ENCODE measurements around the gene GNAI2. TPM values are rescaled to one million over a fixed set of nuclear protein-coding genes. Genes with fewer than 3 reads are reported as not detected.

GNAI2 gene
- total and polyA plus RNA-seq, 12 donors, result 107 to 270 (median 146) TPM

- intact Hi-C loops (cut with DNase I), result no loop called here
- Histone ChIP-seq H3K36me3 (peaks cover 0 to 6% (median 0%) of the 10 kb centered on the region in 9 donors), H3K27me3 (no peaks in the 10 kb centered on the region), H3K27ac (no peak overlapping the region), H3K4me1 (peaks cover 0 to 5% (median 0%) of the 10 kb centered on the region in 9 donors), H3K4me3 (no peak overlapping the region), H3K9me3 (no peaks in the 10 kb centered on the region)
- TF ChIP-seq CTCF (IDR thresholded peaks at IDR 0.05), result no peak
- ATAC-seq (no peak), DNase-seq (no peak)
- WGBS, 2 donors, result 77 to 80% methylated on average over 10 of the region's 10 CpGs
Measured at GRCh38 chr3:50214824-50215223, 21.2 kb upstream of the GNAI2 start.

GRCh38 chr3:50215529-50215928 is 20.5 kb upstream of the GNAI2 start:
- Histone ChIP-seq H3K27me3 (no peaks in the 10 kb centered on the region), H3K4me3 (no peak overlapping the region), H3K4me1 (peaks cover 0 to 11% (median 0%) of the 10 kb centered on the region in 9 donors), H3K36me3 (peaks cover 0 to 6% (median 0%) of the 10 kb centered on the region in 9 donors), H3K27ac (no peak overlapping the region), H3K9me3 (no peaks in the 10 kb centered on the region)
- ATAC-seq, result no peak
- intact Hi-C loops (cut with DNase I), result no loop called here
- DNase-seq, result no peak
- WGBS, 2 donors, result 64 to 67% methylated on average over 6 to 9 of the region's 9 CpGs
- TF ChIP-seq CTCF (IDR thresholded peaks at IDR 0.05), result no peak

- TF ChIP-seq CTCF (IDR thresholded peaks at IDR 0.05), result no peak
- Histone ChIP-seq H3K4me1 (peaks cover 0 to 15% (median 0%) of the 10 kb centered on the region in 9 donors), H3K27ac (no peak overlapping the region), H3K4me3 (no peak overlapping the region), H3K36me3 (peaks cover 0 to 6% (median 0%) of the 10 kb centered on the region in 9 donors), H3K27me3 (no peaks in the 10 kb centered on the region), H3K9me3 (no peaks in the 10 kb centered on the region)
- WGBS, 2 donors, result 81 to 85% methylated on average over 10 of the region's 10 CpGs
- intact Hi-C loops (cut with DNase I), result no loop called here
- DNase-seq (no peak), ATAC-seq (no peak)
Measured at GRCh38 chr3:50217681-50218080, 18.3 kb upstream of the GNAI2 start.

- no peak overlapping the region for H3K27ac ChIP-seq
- WGBS, 2 donors, result 93 to 95% methylated on average over 17 of the region's 17 CpGs
- ATAC-seq (no peak), DNase-seq (no peak)
- H3K4me3 ChIP-seq, result no peak overlapping the region
- peaks cover 0 to 14% (median 0%) of the 10 kb centered on the region in 9 donors for H3K4me1 ChIP-seq
- intact Hi-C loops (cut with DNase I), result no loop called here
- TF ChIP-seq CTCF (IDR thresholded peaks at IDR 0.05), result no peak
- no peaks in the 10 kb centered on the region for H3K27me3 ChIP-seq
- H3K9me3 ChIP-seq, result no peaks in the 10 kb centered on the region
- H3K36me3 ChIP-seq, result peaks cover 0 to 6% (median 0%) of the 10 kb centered on the region in 9 donors
Measured at GRCh38 chr3:50218448-50218847, 17.6 kb upstream of the GNAI2 start.

Measured in heart right ventricle (tissue), 16 donors.